Measurements from ENCODE around the gene CDH2. TPM values are rescaled to one million over a fixed set of nuclear protein-coding genes. Genes with fewer than 3 reads are reported as not detected.

The CDH2 gene
- total and polyA plus RNA-seq, 7 experiments from 2014 or later: 0.05 to 0.45 (median 0.19) TPM; not detected in 2

DNA sequence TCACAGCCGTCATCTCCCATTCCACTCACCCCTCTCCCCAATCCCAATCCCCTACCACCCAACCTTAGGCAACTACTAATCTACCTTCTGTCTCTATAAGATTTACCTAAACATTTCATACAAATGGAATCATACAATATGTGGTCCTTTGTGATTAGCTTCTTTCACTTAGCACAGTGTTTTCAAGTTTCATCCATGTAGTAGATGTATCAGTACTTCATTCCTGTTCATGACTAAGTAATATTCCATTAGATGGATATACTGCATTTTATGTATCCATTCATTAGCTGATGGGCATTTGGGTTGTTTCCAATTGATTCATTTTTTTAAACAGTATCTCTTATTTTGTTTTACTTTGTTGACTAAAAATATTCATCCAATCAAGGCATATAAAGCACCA, 109.6 kb downstream of the CDH2 start:
- Histone ChIP-seq H3K27ac (ENCODE audit: low read depth, low read length) (no peak overlapping the region), H3K4me1 (ENCODE audit: control insufficient read depth in 2 of 2, insufficient read depth in 2 of 2, low read length in 2 of 2) (no peaks in the 10 kb centered on the region), H3K4me3 (ENCODE audit: low read length) (no peak overlapping the region), H3K36me3 (ENCODE audit: control insufficient read depth in 2 of 3, insufficient read depth in 3 of 3, low read length in 3 of 3) (no peaks in the 10 kb centered on the region), H3K27me3 (ENCODE audit: control insufficient read depth in 2 of 2, insufficient read depth in 2 of 2, low read length in 2 of 2) (no peaks in the 10 kb centered on the region), H3K9me3 (ENCODE audit: control insufficient read depth in 2 of 3, low read length in 3 of 3) (peaks cover 0 to 3% (median 0%) of the 10 kb centered on the region in 3 experiments)
- intact Hi-C loops (cut with micrococcal nuclease): no loop called here
- POLR2A ChIA-PET: no interaction called here
- H3K27me3 Mint-ChIP-seq: no peaks in the 10 kb centered on the region
- DNase-seq: no peak
- CTCF ChIA-PET: no interaction called here
- no peak overlapping the region for H3K4me3 Mint-ChIP-seq
- no peaks in the 10 kb centered on the region for H3K36me3 Mint-ChIP-seq
- peaks cover 0 to 9% (median 5%) of the 10 kb centered on the region in 11 donors for H3K9me3 Mint-ChIP-seq
- no peak overlapping the region for H3K27ac Mint-ChIP-seq
- no peak for ATAC-seq
- H3K4me1 Mint-ChIP-seq: no peaks in the 10 kb centered on the region

DNA sequence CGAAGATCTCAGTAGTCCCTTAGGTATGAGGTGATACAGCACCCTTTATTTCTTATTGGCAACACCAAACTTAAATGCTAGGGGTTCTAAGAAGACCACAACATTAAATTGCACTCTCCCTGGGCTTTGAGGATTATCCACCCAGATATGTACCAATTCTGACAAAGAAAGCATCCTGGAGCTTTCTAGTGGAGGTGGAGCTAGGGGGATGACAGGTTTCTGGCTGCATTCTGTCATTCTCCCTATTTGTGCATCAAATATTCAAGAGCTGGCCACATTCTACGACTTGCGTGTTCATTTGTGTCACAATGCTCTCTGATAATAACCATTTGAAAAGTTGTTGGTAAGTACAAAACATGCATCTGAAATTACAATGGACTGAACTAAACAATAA, 111.1 kb downstream of the CDH2 start:
- ATAC-seq (no peak), DNase-seq (no peak)
- intact Hi-C loops (cut with micrococcal nuclease): no loop called here
- Mint-ChIP-seq H3K27me3 (no peaks in the 10 kb centered on the region), H3K9me3 (peaks cover 0 to 12% (median 6%) of the 10 kb centered on the region in 11 donors), H3K4me3 (no peak overlapping the region), H3K4me1 (no peaks in the 10 kb centered on the region), H3K36me3 (no peaks in the 10 kb centered on the region), H3K27ac (no peak overlapping the region)
- Histone ChIP-seq H3K27me3 (ENCODE audit: control insufficient read depth in 2 of 2, insufficient read depth in 2 of 2, low read length in 2 of 2) (no peaks in the 10 kb centered on the region), H3K4me1 (ENCODE audit: control insufficient read depth in 2 of 2, insufficient read depth in 2 of 2, low read length in 2 of 2) (no peaks in the 10 kb centered on the region), H3K4me3 (ENCODE audit: low read length) (no peak overlapping the region), H3K27ac (ENCODE audit: low read depth, low read length) (no peak overlapping the region), H3K36me3 (ENCODE audit: control insufficient read depth in 2 of 3, insufficient read depth in 3 of 3, low read length in 3 of 3) (no peaks in the 10 kb centered on the region), H3K9me3 (ENCODE audit: control insufficient read depth in 2 of 3, low read length in 3 of 3) (peaks cover 0 to 3% (median 0%) of the 10 kb centered on the region in 3 experiments)
- POLR2A ChIA-PET: no interaction called here
- CTCF ChIA-PET: no interaction called here

DNA sequence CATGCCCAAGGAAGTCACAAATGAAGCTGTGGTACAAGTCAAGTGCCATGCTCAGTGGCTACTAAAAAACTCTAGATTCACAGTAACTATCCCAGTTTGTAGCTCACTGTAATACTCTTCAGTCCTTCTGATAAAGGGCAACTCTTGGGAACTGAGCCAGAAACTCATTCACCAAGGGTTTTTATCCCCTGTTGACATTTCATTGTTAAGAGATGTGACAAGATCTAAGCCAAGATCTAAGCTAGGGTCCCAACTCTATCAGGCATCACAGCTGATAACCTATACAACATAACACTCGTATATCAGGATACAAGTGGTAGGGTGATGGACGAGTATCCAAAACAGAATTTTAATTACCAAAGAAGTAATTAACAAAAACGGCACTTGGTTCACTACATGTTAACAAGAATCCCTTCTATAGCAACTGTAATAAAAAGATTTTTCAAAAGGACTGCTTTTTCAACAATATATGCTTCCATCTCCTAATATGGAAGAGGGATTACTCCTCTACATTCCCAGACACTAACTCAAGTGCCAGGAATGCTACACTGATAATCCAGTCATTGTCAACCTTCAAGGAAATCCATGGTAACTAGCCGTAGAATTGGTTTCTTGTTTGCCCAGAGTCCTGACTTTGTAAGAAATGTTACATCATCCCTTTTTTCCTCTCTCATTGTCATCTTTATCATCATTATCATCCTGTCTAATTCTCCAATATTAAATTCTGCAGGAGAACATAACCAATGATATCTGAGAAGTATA, 111.7 kb downstream of the CDH2 start:
- Histone ChIP-seq H3K4me1 (ENCODE audit: control insufficient read depth in 2 of 2, insufficient read depth in 2 of 2, low read length in 2 of 2) (no peaks in the 10 kb centered on the region), H3K36me3 (ENCODE audit: control insufficient read depth in 2 of 3, insufficient read depth in 3 of 3, low read length in 3 of 3) (no peaks in the 10 kb centered on the region), H3K4me3 (ENCODE audit: low read length) (no peak overlapping the region), H3K27ac (ENCODE audit: low read depth, low read length) (no peak overlapping the region), H3K9me3 (ENCODE audit: control insufficient read depth in 2 of 3, low read length in 3 of 3) (peaks cover 0 to under 1% (median 0%) of the 10 kb centered on the region in 3 experiments), H3K27me3 (ENCODE audit: control insufficient read depth in 2 of 2, insufficient read depth in 2 of 2, low read length in 2 of 2) (no peaks in the 10 kb centered on the region)
- Mint-ChIP-seq H3K27ac (no peak overlapping the region), H3K4me3 (no peak overlapping the region), H3K9me3 (peaks cover 0 to 12% (median 6%) of the 10 kb centered on the region in 11 donors), H3K4me1 (no peaks in the 10 kb centered on the region), H3K27me3 (no peaks in the 10 kb centered on the region), H3K36me3 (no peaks in the 10 kb centered on the region)
- ATAC-seq: no peak
- ChIA-PET POLR2A (no interaction called here), CTCF (no interaction called here)
- DNase-seq: no peak
- intact Hi-C loops (cut with micrococcal nuclease): no loop called here

DNA sequence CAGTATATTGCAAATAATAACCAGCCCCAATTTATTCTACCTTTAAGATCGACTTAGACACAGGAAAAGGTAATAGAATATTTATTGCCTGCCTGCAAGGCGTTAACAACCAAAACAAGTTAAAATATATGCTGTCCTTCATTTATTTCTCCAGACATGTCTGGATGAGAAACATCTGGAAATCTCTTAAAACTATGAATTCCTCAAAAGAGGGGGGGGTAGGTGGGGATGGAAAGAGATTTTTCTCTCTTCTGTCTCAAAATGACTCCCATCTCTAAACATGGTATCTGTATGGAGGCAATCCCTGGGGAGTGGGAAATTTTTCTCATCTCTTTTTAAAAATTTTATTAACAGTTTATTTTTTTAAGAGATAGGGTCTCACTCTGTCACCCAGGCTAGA, 113.0 kb downstream of the CDH2 start:
- Histone ChIP-seq H3K4me3 (ENCODE audit: low read length) (no peak overlapping the region), H3K27me3 (ENCODE audit: control insufficient read depth in 2 of 2, insufficient read depth in 2 of 2, low read length in 2 of 2) (no peaks in the 10 kb centered on the region), H3K4me1 (ENCODE audit: control insufficient read depth in 2 of 2, insufficient read depth in 2 of 2, low read length in 2 of 2) (no peaks in the 10 kb centered on the region), H3K36me3 (ENCODE audit: control insufficient read depth in 2 of 3, insufficient read depth in 3 of 3, low read length in 3 of 3) (no peaks in the 10 kb centered on the region), H3K9me3 (ENCODE audit: control insufficient read depth in 2 of 3, low read length in 3 of 3) (no peaks in the 10 kb centered on the region), H3K27ac (ENCODE audit: low read depth, low read length) (no peak overlapping the region)
- CTCF ChIA-PET: no interaction called here
- H3K27ac Mint-ChIP-seq: no peak overlapping the region
- no peaks in the 10 kb centered on the region for H3K36me3 Mint-ChIP-seq
- no peaks in the 10 kb centered on the region for H3K4me1 Mint-ChIP-seq
- no peak overlapping the region for H3K4me3 Mint-ChIP-seq
- no peak for ATAC-seq
- intact Hi-C loops (cut with micrococcal nuclease): no loop called here
- POLR2A ChIA-PET: no interaction called here
- H3K9me3 Mint-ChIP-seq: peaks cover 0 to 18% (median 7%) of the 10 kb centered on the region in 11 donors
- H3K27me3 Mint-ChIP-seq: no peaks in the 10 kb centered on the region
- DNase-seq: no peak

DNA sequence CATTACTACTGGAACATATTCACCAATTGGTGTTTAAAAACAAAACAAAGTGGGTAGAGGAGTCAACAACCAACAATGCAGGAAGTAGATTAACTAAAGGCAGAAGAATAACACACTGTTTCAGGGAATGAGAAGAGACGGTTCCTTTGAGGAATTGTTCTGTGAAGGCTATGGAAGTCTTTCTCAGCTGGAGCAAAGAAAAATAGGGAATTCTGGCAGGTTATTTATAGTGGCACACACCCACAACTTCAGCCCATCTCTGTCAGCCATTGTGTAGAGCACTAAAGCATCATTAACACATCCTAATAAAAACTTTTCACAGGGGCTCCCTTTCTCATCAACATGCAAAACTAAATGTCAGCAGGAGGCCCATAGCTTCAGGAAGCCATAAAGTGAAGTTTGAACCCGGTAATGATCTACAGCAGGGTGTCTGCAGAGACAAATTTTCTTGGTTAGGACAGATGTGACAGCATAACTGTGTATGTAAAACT, 113.6 kb downstream of the CDH2 start:
- DNase-seq (no peak), ATAC-seq (no peak)
- H3K36me3 ChIP-seq (ENCODE audit: control insufficient read depth in 2 of 3, insufficient read depth in 3 of 3, low read length in 3 of 3): no peaks in the 10 kb centered on the region
- ChIA-PET POLR2A (no interaction called here), CTCF (no interaction called here)
- no peaks in the 10 kb centered on the region for H3K9me3 ChIP-seq (ENCODE audit: control insufficient read depth in 2 of 3, low read length in 3 of 3)
- no peaks in the 10 kb centered on the region for H3K4me1 ChIP-seq (ENCODE audit: control insufficient read depth in 2 of 2, insufficient read depth in 2 of 2, low read length in 2 of 2)
- no peaks in the 10 kb centered on the region for H3K27me3 ChIP-seq (ENCODE audit: control insufficient read depth in 2 of 2, insufficient read depth in 2 of 2, low read length in 2 of 2)
- H3K27ac Mint-ChIP-seq: no peak overlapping the region
- H3K4me3 Mint-ChIP-seq: no peak overlapping the region
- H3K4me3 ChIP-seq (ENCODE audit: low read length): no peak overlapping the region
- no peaks in the 10 kb centered on the region for H3K4me1 Mint-ChIP-seq
- no peak overlapping the region for H3K27ac ChIP-seq (ENCODE audit: low read depth, low read length)
- H3K36me3 Mint-ChIP-seq: no peaks in the 10 kb centered on the region
- H3K9me3 Mint-ChIP-seq: peaks cover 0 to 18% (median 7%) of the 10 kb centered on the region in 11 donors
- no peaks in the 10 kb centered on the region for H3K27me3 Mint-ChIP-seq
- intact Hi-C loops (cut with micrococcal nuclease): no loop called here

DNA sequence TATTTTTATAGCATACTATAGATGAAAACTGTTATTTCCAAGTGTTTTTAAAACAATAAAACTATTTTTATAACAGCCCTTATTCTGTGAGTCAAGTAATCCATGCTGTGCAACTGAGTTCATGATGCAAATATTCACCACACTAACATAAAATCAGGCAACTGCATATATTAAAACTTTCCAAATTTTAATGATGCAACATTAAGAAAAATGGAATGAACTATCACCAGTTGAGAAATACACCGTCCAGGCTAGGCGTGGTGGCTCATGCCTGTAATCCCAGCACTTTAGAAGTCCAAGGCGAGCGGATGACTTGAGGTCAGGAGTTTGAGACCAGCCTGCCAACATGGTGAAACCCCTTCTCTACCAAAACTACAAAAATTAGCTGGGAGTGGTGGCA, 114.5 kb downstream of the CDH2 start:
- no peak for ATAC-seq
- Mint-ChIP-seq H3K9me3 (peaks cover 0 to 18% (median 4%) of the 10 kb centered on the region in 11 donors), H3K27ac (no peak overlapping the region), H3K27me3 (no peaks in the 10 kb centered on the region), H3K4me1 (no peaks in the 10 kb centered on the region), H3K4me3 (no peak overlapping the region), H3K36me3 (no peaks in the 10 kb centered on the region)
- Histone ChIP-seq H3K4me3 (ENCODE audit: low read length) (no peak overlapping the region), H3K4me1 (ENCODE audit: control insufficient read depth in 2 of 2, insufficient read depth in 2 of 2, low read length in 2 of 2) (no peaks in the 10 kb centered on the region), H3K9me3 (ENCODE audit: control insufficient read depth in 2 of 3, low read length in 3 of 3) (no peaks in the 10 kb centered on the region), H3K27me3 (ENCODE audit: control insufficient read depth in 2 of 2, insufficient read depth in 2 of 2, low read length in 2 of 2) (no peaks in the 10 kb centered on the region), H3K27ac (ENCODE audit: low read depth, low read length) (no peak overlapping the region), H3K36me3 (ENCODE audit: control insufficient read depth in 2 of 3, insufficient read depth in 3 of 3, low read length in 3 of 3) (no peaks in the 10 kb centered on the region)
- ChIA-PET POLR2A (no interaction called here), CTCF (no interaction called here)
- intact Hi-C loops (cut with micrococcal nuclease): no loop called here
- no peak for DNase-seq

DNA sequence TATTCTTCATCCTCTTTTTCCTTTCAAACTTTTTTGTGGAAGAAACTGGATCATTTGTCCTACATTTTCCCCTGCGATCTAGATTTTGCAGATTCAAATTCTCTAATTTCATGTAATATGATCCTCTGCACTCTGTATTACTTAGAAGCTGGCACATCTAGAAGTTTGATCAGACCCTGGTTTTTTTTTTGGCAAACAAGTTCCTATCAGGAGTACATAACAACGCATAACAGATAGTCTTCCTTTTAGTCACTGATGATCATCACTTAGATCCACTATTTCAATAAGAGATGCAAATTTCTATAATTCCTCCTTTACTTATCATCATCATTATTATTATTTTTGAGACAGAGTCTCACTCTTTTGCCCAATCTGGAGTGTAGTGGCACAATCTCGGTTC, 117.1 kb downstream of the CDH2 start:
- no peaks in the 10 kb centered on the region for H3K4me1 ChIP-seq (ENCODE audit: control insufficient read depth in 2 of 2, insufficient read depth in 2 of 2, low read length in 2 of 2)
- H3K36me3 Mint-ChIP-seq: no peaks in the 10 kb centered on the region
- no peaks in the 10 kb centered on the region for H3K4me1 Mint-ChIP-seq
- no peak overlapping the region for H3K4me3 ChIP-seq (ENCODE audit: low read length)
- intact Hi-C loops (cut with micrococcal nuclease): no loop called here
- H3K4me3 Mint-ChIP-seq: no peak overlapping the region
- no peak overlapping the region for H3K27ac Mint-ChIP-seq
- no peaks in the 10 kb centered on the region for H3K36me3 ChIP-seq (ENCODE audit: control insufficient read depth in 2 of 3, insufficient read depth in 3 of 3, low read length in 3 of 3)
- H3K27me3 Mint-ChIP-seq: no peaks in the 10 kb centered on the region
- ChIA-PET POLR2A (no interaction called here), CTCF (interaction anchor here (0.7 kb wide), 1 partner anchor 15 kb away, joined by 4 read pairs; no protein-coding TSS in a partner anchor)
- no peak overlapping the region for H3K27ac ChIP-seq (ENCODE audit: low read depth, low read length)
- DNase-seq (no peak), ATAC-seq (no peak)
- no peaks in the 10 kb centered on the region for H3K9me3 ChIP-seq (ENCODE audit: control insufficient read depth in 2 of 3, low read length in 3 of 3)
- H3K27me3 ChIP-seq (ENCODE audit: control insufficient read depth in 2 of 2, insufficient read depth in 2 of 2, low read length in 2 of 2): no peaks in the 10 kb centered on the region
- peaks cover 2 to 18% (median 5%) of the 10 kb centered on the region in 11 donors for H3K9me3 Mint-ChIP-seq

Measured in naive thymus-derived CD4-positive, alpha-beta T cell (primary cell).